Neutrophil (primary cell): ENCODE data around the gene CLRN3.

Source experiments
- H3K27ac ChIP-seq: fragments of 200-600 bp; sonication (generic); 2 replicates; pipeline ENCODE4 v1.5.1; 2016; ENCODE audit warnings: mild to moderate bottlenecking, moderate library complexity
- H3K27me3 ChIP-seq: fragments of 200-600 bp; sonication (generic); 2 replicates; pipeline ENCODE4 v1.6.0; 2016; ENCODE audit warnings: mild to moderate bottlenecking
- H3K36me3 ChIP-seq: fragments of 200-600 bp; sonication (generic); 2 replicates; pipeline ENCODE4 v1.5.1; 2017
- H3K4me1 ChIP-seq, 2 experiments: fragments of 200-600 bp in 1 of 2; sonication (generic) in 1 of 2; 1 replicate in 1 of 2; 2 replicates in 1 of 2; pipeline versions ENCODE4 v1.5.1 to v1.6.1; 2013 to 2016; ENCODE audit warnings: low read depth in 1 of 2, low read length in 1 of 2, mild to moderate bottlenecking in 1 of 2, moderate library complexity in 1 of 2; ENCODE audit not compliant: control insufficient read depth in 1 of 2, insufficient read depth in 1 of 2
- H3K4me3 ChIP-seq, 2 experiments: fragments of 200-600 bp in 1 of 2; sonication (generic) in 1 of 2; 1 replicate in 1 of 2; 2 replicates in 1 of 2; pipeline ENCODE4 v1.5.1; 2013 to 2016; ENCODE audit warnings: low read depth in 1 of 2, low read length in 1 of 2, mild to moderate bottlenecking in 1 of 2, moderate library complexity in 1 of 2
- H3K9me3 ChIP-seq: fragments of 200-600 bp; sonication (generic); 2 replicates; pipeline ENCODE4 v1.5.1; 2016
- CTCF ChIP-seq: fragments of 200-600 bp; sonication (generic); IDR thresholded peaks from 2 replicates; pipeline ENCODE4 v1.5.1; 2016; ENCODE audit warnings: antibody characterized with exemption

CLRN3 gene

GRCh38 chr10:127849224-127849623 is 43.5 kb downstream of the CLRN3 start:
- peaks cover 23% of the 10 kb centered on the region for H3K27me3 ChIP-seq

GRCh38 chr10:127848226-127848625 is 44.5 kb downstream of the CLRN3 start:
- Histone ChIP-seq H3K9me3 (no peaks in the 10 kb centered on the region), H3K4me3 (no peak overlapping the region), H3K27me3 (peaks cover 19% of the 10 kb centered on the region), H3K27ac (no peak overlapping the region), H3K4me1 (no peaks in the 10 kb centered on the region), H3K36me3 (no peaks in the 10 kb centered on the region)
- TF ChIP-seq CTCF = no peak

More at GRCh38 chr10:127849224-127849623, 43.5 kb downstream of the CLRN3 start:
- Histone ChIP-seq H3K36me3 (no peaks in the 10 kb centered on the region), H3K9me3 (no peaks in the 10 kb centered on the region), H3K4me3 (no peak overlapping the region), H3K27ac (no peak overlapping the region), H3K4me1 (peaks cover 0 to 4% of the 10 kb centered on the region in 2 experiments)
- no peak for TF ChIP-seq CTCF

- Histone ChIP-seq H3K9me3 (no peaks in the 10 kb centered on the region), H3K4me1 (no peaks in the 10 kb centered on the region), H3K36me3 (no peaks in the 10 kb centered on the region), H3K4me3 (no peak overlapping the region), H3K27me3 (peaks cover 11% of the 10 kb centered on the region), H3K27ac (no peak overlapping the region)
- TF ChIP-seq CTCF = no peak
Observed at GRCh38 chr10:127845756-127846155, 47.0 kb downstream of the CLRN3 start.

GRCh38 chr10:127840884-127841283 is 51.9 kb downstream of the CLRN3 start:
- peaks cover 5% of the 10 kb centered on the region for H3K27me3 ChIP-seq
- no peak for TF ChIP-seq CTCF
- H3K36me3 ChIP-seq = no peaks in the 10 kb centered on the region
- H3K27ac ChIP-seq = no peak overlapping the region
- H3K4me1 ChIP-seq = no peaks in the 10 kb centered on the region
- no peaks in the 10 kb centered on the region for H3K9me3 ChIP-seq
- H3K4me3 ChIP-seq = no peak overlapping the region

GRCh38 chr10:127836966-127837365 is 55.8 kb downstream of the CLRN3 start:
- H3K4me3 ChIP-seq = no peak overlapping the region
- no peak for TF ChIP-seq CTCF
- H3K36me3 ChIP-seq = no peaks in the 10 kb centered on the region
- H3K27ac ChIP-seq = no peak overlapping the region
- no peaks in the 10 kb centered on the region for H3K4me1 ChIP-seq
- H3K27me3 ChIP-seq = peaks cover 3% of the 10 kb centered on the region
- no peaks in the 10 kb centered on the region for H3K9me3 ChIP-seq

GRCh38 chr10:127836176-127836575 is 56.6 kb downstream of the CLRN3 start:
- Histone ChIP-seq H3K27ac (no peak overlapping the region), H3K9me3 (no peaks in the 10 kb centered on the region), H3K4me1 (no peaks in the 10 kb centered on the region), H3K36me3 (no peaks in the 10 kb centered on the region), H3K4me3 (no peak overlapping the region), H3K27me3 (peaks cover 9% of the 10 kb centered on the region)
- no peak for TF ChIP-seq CTCF
